GM21717 (cell line): Measurements from ENCODE around the gene ACTBL2.
"Not testable (repeated sequence)": the region's sequence is repeated elsewhere in the genome, so short reads cannot be mapped to it uniquely, and the experiment has no call there.

Experiments
- ATAC-seq: cut with Tn5 transposase; IDR thresholded peaks from one replicate; pipeline ENCODE4 v1.9.1; 2021; ENCODE audit warnings: mild to moderate bottlenecking, moderate library complexity; ENCODE audit not compliant: unreplicated experiment

ACTBL2 gene

GRCh38 chr5:57494104-57495098, 11.8 kb upstream of the ACTBL2 start:
- peak; percentile 65 for ATAC-seq

- no peak for ATAC-seq
These were observed 10.4 kb upstream of the ACTBL2 start for GRCh38 chr5:57493034-57493433.

GRCh38 chr5:57492632-57493031, 10.0 kb upstream of the ACTBL2 start:
- ATAC-seq: no peak

GRCh38 chr5:57491369-57491965, 8.9 kb upstream of the ACTBL2 start:
- no peak for ATAC-seq

- ATAC-seq: no peak
These were observed 5.8 kb upstream of the ACTBL2 start for GRCh38 chr5:57488215-57488955.

- no peak for ATAC-seq
These were observed 3.5 kb upstream of the ACTBL2 start for GRCh38 chr5:57486027-57486602.

- ATAC-seq: no peak
These were observed 3.8 kb downstream of the ACTBL2 start for GRCh38 chr5:57478826-57479225.

GRCh38 chr5:57476601-57477056, 6.0 kb downstream of the ACTBL2 start:
- ATAC-seq: no peak

GRCh38 chr5:57470339-57470738, 12.3 kb downstream of the ACTBL2 start:
- ATAC-seq: no peak

- no peak for ATAC-seq
These were observed 14.0 kb downstream of the ACTBL2 start for GRCh38 chr5:57468481-57469163.

- ATAC-seq: no peak
These were observed 16.1 kb downstream of the ACTBL2 start for GRCh38 chr5:57466544-57466943.

GRCh38 chr5:57460056-57460455, 22.6 kb downstream of the ACTBL2 start:
- not testable (repeated sequence) for ATAC-seq

- ATAC-seq: no peak
These were observed 24.2 kb downstream of the ACTBL2 start for GRCh38 chr5:57458443-57458842.

GRCh38 chr5:57456531-57457135, 26.0 kb downstream of the ACTBL2 start:
- ATAC-seq: no peak

- ATAC-seq: no peak
These were observed 26.8 kb downstream of the ACTBL2 start for GRCh38 chr5:57455511-57456455.

GRCh38 chr5:57454896-57455295, 27.7 kb downstream of the ACTBL2 start:
- ATAC-seq: no peak

GRCh38 chr5:57453728-57454127, 28.9 kb downstream of the ACTBL2 start:
- ATAC-seq: no peak

GRCh38 chr5:57452885-57453284, 29.7 kb downstream of the ACTBL2 start:
- no peak for ATAC-seq
